AG09309 (cell line): Measurements from ENCODE around the gene PIK3R5.

Source experiments
- DNase-seq: peaks from one replicate; pipeline ENCODE4 v3.0.0-alpha.2; 2010; ENCODE audit warnings: low read depth
- H3K4me3 ChIP-seq: 2 replicates; pipeline ENCODE4 v1.5.1; 2011; ENCODE audit warnings: mild to moderate bottlenecking, low read depth, low read length, moderate library complexity; ENCODE audit not compliant: control insufficient read depth
- TF ChIP-seq, protein P1 (sequence below): IDR thresholded peaks from 2 replicates; pipeline ENCODE4 v1.5.1; 2011; ENCODE audit warnings: mild to moderate bottlenecking, low read depth, low read length, inconsistent platforms; ENCODE audit not compliant: insufficient read depth, control insufficient read depth; ENCODE audit errors: missing control alignments

The PIK3R5 gene

DNA sequence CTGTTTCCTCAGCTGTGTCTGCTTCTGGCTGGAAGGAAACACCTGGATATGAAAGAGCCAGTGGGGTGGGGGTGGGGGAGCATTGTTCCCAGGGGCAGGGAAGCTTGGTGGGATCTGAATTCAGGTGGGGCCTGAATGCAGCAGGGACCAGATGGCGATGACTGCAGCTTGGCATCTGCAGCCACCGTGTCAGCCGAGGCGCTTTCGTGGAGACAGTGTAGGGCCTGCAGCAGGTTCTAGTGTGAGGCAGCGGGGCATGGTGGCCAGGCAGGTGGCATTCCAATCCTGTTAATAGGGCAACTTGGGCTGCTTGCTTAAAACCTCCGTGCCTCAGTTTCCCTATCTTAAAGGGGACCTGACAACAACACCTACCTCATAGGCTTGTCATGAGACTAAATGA lies 99.7 kb downstream of the PIK3R5 start:
- TF ChIP-seq, protein P1, sequence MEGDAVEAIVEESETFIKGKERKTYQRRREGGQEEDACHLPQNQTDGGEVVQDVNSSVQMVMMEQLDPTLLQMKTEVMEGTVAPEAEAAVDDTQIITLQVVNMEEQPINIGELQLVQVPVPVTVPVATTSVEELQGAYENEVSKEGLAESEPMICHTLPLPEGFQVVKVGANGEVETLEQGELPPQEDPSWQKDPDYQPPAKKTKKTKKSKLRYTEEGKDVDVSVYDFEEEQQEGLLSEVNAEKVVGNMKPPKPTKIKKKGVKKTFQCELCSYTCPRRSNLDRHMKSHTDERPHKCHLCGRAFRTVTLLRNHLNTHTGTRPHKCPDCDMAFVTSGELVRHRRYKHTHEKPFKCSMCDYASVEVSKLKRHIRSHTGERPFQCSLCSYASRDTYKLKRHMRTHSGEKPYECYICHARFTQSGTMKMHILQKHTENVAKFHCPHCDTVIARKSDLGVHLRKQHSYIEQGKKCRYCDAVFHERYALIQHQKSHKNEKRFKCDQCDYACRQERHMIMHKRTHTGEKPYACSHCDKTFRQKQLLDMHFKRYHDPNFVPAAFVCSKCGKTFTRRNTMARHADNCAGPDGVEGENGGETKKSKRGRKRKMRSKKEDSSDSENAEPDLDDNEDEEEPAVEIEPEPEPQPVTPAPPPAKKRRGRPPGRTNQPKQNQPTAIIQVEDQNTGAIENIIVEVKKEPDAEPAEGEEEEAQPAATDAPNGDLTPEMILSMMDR = no peak
- H3K4me3 ChIP-seq = no peak overlapping the region
- no peak for DNase-seq

DNA sequence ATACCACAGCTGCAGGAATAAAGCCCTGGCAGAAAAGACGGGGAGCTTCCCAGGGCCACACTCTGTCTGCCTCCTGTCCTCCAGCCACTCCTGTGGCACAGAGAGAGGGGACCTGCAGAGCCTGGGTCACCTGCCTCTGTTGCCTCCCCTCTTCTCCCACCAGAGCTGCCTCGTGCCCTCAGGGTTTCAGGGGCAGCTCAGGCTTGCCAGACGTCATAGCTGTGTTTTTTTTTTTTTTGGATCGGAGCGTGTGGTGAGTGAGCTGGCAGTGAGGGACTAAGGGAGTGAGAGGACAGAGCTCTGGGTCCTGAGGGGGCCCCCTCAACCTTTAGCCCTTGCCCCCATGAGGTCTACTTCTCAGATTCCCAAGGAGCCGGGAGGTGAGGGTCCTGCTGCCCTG lies 100.1 kb downstream of the PIK3R5 start:
- H3K4me3 ChIP-seq = no peak overlapping the region
- no peak for DNase-seq
- TF ChIP-seq, protein P1 = no peak

DNA sequence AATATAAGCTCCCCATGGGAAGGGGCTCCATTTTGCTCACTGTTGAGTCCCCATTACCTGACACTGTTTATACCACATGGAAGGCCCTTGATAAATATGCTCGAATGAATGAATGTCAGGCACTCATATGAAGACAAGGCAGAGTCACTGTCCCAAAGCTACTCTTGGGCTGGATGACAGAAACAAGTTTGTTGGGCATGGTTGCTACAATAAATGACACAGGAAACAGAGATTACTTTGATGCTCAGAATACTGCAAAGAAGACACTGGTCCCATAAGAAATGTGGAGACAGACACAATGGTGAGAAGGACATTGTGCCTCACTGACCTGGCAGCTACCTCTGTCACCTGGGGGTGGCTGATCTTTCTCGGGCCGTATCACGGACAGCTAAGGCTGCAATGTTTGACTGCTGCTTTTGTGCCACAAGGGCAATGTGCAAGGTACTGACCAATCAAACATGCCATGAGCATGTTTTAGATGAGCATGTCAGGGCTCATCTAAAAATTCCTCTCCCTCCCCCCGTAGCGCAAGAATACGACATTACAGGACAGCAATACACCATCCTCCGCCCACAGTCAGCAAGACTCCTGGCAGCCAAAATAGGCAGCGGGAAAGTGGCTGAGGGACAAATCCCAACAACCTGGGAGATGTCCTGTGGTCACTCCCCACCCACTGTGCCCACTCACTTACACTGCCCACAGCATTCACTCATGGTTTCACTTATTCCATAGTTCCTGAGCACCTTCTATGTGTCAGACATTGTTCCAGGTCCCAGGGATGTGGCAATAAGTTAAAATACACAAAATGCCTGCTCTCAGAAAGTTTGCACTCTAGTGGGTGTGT lies 103.1 kb downstream of the PIK3R5 start:
- TF ChIP-seq, protein P1 = no peak
- no peak overlapping the region for H3K4me3 ChIP-seq
- DNase-seq = no peak

DNA sequence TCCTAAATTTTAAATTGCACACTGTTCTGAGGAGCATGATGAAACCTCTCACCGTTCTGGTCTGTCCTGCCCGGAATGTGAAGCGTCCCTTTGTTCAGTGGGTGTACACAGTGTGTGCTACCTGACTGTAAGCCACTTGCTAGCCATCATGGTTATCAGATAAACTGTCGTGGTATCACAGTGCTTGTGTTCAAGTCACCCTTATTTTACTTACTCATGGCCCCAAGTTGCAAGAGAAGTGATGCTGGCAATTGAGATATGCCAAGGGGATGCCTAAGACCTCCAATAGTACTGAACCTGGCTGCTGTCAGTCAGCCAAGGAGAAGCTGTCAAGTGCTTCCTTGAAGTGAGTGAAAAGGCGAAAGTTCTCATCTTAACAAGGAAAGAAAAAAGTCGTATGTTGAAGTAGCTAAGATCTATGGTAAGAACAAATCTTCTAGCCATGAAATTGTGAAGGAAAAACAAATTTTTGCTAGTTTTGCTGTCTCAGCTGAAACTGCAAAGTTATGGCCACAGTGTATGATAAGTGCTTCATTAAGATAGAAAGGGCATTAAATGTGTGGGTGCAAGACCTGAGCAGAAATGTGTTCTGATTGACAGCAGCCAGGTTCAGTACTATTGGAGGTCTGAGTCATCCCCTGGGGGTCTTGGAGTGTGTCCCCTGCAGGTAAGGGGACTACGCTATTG lies 103.9 kb downstream of the PIK3R5 start:
- H3K4me3 ChIP-seq = no peak overlapping the region

DNA sequence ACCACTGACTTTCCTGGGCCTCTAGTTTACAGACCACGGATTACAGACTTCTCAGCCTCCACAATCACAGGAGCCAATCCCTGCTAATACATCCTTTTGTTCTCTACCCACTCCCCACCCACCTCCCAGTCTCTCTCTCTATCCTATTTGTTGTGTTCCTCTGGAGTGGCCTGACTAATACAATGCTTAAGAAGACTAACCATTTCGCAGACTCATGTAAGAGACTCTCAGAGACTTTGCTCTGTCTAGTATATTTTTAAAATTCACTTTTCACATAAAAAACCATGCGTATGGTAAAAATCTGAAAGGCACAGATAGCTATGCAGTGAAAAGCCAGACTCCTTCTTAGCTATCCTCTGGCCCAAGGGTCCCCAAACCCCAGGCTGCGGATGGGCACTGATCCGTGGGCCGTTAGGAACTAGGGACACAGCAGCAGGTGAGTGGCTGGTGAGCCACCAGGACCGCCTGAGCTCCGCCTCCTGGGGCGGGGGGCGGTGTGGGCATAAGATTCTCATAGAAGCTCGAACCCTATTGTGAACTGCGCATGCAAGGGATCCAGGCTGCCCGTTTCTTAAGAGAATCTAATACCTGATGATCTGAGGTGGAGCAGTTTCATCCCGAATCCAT lies 105.6 kb downstream of the PIK3R5 start:
- TF ChIP-seq, protein P1 = no peak
- no peak for DNase-seq
- no peak overlapping the region for H3K4me3 ChIP-seq

More for the DNA sequence above, 103.9 kb downstream of the PIK3R5 start:
- TF ChIP-seq, protein P1 = no peak
- DNase-seq = no peak

DNA sequence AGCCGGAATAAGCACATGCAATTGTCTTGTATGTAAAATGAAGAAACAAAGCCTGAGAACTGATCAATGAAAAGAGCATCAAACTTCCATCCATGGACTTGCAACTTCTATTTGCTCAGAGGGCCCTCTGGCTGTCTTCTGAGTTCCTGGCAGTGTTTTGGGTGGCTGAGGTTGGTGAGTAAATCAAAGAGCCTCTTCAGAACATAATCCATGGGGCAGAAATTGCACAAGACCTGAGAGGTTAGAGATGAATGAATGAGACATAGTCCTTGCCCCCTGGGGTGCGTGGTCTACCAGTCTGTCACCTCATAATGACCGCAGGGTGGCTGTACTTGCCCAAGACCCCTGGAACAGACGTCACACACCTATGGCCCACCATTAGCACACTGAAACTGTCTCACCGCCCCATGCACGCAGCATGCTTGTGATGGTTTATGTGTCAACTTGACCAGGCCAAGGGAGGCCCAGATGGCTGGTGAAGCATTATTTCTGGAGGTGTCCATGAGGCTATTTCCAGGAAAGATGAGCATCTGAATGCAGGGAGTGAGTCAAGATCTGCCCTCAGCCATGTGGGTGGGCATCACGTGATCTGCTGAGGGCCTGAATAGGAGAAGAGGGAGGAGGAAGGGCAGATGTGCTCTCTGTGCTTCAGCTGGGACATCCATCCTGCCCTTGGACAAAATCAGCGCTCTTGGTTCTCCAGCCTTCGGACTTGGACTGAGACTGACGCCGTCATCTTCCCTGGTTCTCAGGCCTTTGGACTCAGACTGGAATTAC lies 106.3 kb downstream of the PIK3R5 start:
- DNase-seq = peak; percentile 51
- TF ChIP-seq, protein P1 = no peak
- no peak overlapping the region for H3K4me3 ChIP-seq
